ENCODE results near the gene MCOLN2.

- TF ChIP-seq CTCF (conservative IDR thresholded peaks at IDR 0.05; ENCODE audit: low read depth, low read length) (no peak), ELK1 (IDR thresholded peaks at IDR 0.05; ENCODE audit: borderline replicate concordance, low read depth, low read length) (no peak), POLR2A (IDR thresholded peaks at IDR 0.05; ENCODE audit: low read depth, low read length) (no peak), SMC3 (IDR thresholded peaks at IDR 0.05; ENCODE audit: low read depth, low read length) (no peak), BHLHE40 (IDR thresholded peaks at IDR 0.05; ENCODE audit: low read depth, low read length) (no peak), RAD21 (IDR thresholded peaks at IDR 0.05; ENCODE audit: low read length) (no peak), CEBPB (IDR thresholded peaks at IDR 0.05; ENCODE audit: low read depth, low read length) (peak; percentile 58), MAFK (IDR thresholded peaks at IDR 0.05; ENCODE audit: low read depth, low read length) (no peak), MXI1 (IDR thresholded peaks at IDR 0.05; ENCODE audit: borderline replicate concordance, low read depth, low read length) (no peak)
Measured at GRCh38 chr1:84887261-84887934, 109.5 kb downstream of the MCOLN2 start.

Measured in IMR-90 (cell line).